Rectal smooth muscle tissue (tissue), 1 donor: ENCODE measurements around the gene CNTNAP4.

Source experiments
- H3K27ac ChIP-seq: one replicate; pipeline ENCODE4 v1.7.0; 2013; ENCODE audit warnings: low read depth, low read length, inconsistent platforms
- H3K27me3 ChIP-seq: one replicate; pipeline ENCODE4 v1.7.0; 2013; ENCODE audit warnings: low read length; ENCODE audit not compliant: control insufficient read depth, insufficient read depth
- H3K36me3 ChIP-seq: one replicate; pipeline ENCODE4 v1.7.0; 2013; ENCODE audit warnings: low read length; ENCODE audit not compliant: control insufficient read depth, insufficient read depth
- H3K4me1 ChIP-seq: one replicate; pipeline ENCODE4 v1.7.0; 2013; ENCODE audit warnings: low read length; ENCODE audit not compliant: control insufficient read depth, insufficient read depth
- H3K4me3 ChIP-seq: one replicate; pipeline ENCODE4 v1.7.0; 2013; ENCODE audit warnings: low read length
- H3K9ac ChIP-seq: one replicate; pipeline ENCODE4 v1.7.0; 2013; ENCODE audit warnings: low read length

Gene CNTNAP4

DNA sequence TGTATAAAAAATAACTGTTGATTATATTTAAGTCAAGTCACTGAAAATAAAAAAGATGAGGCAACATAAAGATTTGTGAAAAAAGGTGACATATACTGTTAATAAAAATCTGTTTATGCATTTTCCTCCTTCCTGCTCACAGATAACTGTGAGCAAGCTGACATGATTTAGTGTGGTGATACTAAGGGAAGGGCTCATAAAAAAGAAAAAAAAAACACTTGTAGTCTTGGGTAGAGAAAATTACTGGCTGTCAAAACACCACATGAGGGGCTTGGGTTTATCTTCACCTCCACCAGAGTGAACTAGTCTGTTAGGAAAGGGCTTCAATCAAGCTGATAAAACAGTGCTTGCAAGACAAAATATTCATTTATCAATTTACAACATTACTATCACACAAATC lies 247.6 kb downstream of the CNTNAP4 start:
- no peak overlapping the region for H3K4me3 ChIP-seq
- H3K27ac ChIP-seq: no peak overlapping the region
- H3K27me3 ChIP-seq: no peaks in the 10 kb centered on the region
- no peaks in the 10 kb centered on the region for H3K4me1 ChIP-seq
- H3K36me3 ChIP-seq: no peaks in the 10 kb centered on the region
- no peak overlapping the region for H3K9ac ChIP-seq

DNA sequence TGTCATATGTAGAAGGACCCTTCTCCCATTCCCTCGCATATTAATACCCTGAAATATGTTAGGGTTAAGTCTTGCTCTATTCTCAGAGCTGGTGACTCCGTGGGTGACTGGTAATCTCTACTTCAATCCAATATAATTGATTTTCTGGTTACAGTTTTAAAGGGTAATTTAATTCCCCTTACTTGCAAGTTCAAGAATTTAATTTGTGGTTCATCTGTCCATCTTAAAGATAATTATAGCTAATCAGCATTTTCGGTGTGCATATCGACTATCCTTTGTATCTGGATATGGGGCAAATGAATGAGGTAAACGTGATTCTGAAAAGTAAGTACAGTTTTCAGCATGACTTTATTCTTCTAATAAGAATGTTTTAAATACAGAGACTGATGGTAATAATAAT lies 250.0 kb downstream of the CNTNAP4 start:
- Histone ChIP-seq H3K36me3 (no peaks in the 10 kb centered on the region), H3K4me1 (no peaks in the 10 kb centered on the region), H3K27me3 (no peaks in the 10 kb centered on the region), H3K27ac (no peak overlapping the region), H3K9ac (no peak overlapping the region), H3K4me3 (no peak overlapping the region)

DNA sequence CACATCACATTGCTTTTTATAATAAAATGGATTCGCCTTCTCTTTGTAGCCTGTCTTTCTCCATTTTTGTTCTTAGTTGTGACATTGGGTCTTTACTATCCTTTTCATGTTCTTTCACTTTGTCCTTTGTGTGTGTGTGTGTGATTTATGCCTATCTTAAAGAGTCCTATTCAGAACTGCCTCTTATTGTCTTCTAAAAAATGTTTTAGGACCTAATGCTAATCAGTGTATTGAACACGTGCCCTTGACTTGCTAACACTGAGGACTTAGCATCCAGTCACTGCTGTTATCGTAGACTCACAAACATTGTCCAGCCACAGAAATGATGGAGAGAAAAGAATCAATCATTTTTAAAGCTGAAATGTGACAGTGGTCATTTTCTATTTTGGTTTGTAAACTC lies 251.9 kb downstream of the CNTNAP4 start:
- Histone ChIP-seq H3K9ac (no peak overlapping the region), H3K4me3 (no peak overlapping the region), H3K27me3 (no peaks in the 10 kb centered on the region), H3K27ac (no peak overlapping the region), H3K36me3 (no peaks in the 10 kb centered on the region), H3K4me1 (no peaks in the 10 kb centered on the region)

DNA sequence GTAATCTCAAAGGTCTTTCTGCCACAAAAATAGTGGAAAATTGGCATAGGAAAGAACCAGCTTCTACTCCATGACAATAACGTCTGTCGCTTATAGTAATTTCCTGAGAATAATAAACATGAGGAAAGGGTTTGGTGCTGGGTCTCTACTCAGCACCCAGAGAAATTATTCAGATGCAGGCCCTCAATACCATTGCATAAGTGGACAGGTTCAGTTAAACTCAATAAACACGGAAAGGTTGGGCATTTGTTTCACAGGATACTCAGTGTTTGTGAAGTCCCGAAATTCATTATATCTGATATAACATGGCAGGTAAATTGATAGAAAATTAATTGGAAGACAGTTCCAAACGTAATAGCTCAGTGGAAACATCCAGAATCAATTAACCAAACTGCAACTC lies 254.0 kb downstream of the CNTNAP4 start:
- Histone ChIP-seq H3K36me3 (no peaks in the 10 kb centered on the region), H3K9ac (no peak overlapping the region), H3K27ac (no peak overlapping the region), H3K27me3 (no peaks in the 10 kb centered on the region), H3K4me3 (no peak overlapping the region), H3K4me1 (no peaks in the 10 kb centered on the region)

DNA sequence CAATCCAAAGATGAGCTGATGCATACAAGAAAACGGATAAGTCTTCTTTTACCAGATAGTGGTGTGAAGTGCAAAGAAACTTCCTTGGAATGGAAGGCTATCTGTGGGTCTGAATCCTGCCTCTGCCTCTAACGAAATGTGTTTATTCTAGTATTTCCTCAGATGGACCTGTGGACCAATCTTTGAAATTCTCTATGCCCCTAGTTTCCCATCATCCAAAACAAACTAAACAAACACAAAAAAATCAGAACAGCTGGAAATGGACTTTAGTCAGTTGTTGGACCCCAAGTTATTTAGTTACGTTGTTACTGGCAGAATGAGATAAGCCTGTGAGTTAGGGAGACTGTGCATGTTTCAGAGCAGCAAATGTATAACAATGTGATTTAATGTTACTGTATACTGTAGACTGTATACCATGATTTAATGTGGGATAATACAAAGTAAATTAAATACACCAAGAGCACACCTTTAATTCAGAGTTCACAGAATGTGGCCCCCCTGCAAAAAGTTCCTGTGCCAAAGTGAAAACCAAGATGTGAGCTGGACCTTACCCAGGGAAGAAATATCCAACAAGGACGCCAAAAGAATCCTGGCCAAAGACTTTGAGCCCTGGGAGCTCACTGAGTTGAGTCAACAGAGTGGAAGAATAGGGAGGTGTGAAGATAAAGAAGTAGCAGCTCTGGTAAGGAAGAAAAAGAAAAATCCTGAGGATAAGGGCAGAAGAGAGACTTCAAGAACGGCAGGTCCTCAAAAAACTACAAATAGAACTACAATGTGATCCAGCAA lies 255.2 kb downstream of the CNTNAP4 start:
- Histone ChIP-seq H3K27ac (no peak overlapping the region), H3K36me3 (no peaks in the 10 kb centered on the region), H3K4me3 (no peak overlapping the region), H3K27me3 (no peaks in the 10 kb centered on the region), H3K9ac (no peak overlapping the region), H3K4me1 (no peaks in the 10 kb centered on the region)

DNA sequence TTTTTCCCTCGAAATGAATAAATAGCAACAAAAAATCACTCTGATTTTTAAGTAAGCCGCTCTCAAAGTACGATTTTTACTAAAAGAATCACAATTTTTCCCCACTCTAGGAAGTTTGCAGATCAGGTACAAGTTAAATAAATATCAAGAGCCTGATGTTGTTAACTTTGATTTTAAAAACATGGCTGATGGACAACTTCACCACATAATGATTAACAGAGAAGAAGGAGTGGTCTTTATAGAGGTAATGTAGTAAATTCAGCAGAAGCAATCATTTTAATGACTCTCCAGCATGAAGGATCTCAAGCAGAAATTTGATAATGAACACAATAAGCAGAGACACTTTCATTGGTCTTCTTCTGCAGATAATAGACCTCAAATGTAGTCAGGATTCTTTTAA lies 262.4 kb downstream of the CNTNAP4 start:
- H3K36me3 ChIP-seq: no peaks in the 10 kb centered on the region
- H3K9ac ChIP-seq: no peak overlapping the region
- H3K27ac ChIP-seq: no peak overlapping the region

DNA sequence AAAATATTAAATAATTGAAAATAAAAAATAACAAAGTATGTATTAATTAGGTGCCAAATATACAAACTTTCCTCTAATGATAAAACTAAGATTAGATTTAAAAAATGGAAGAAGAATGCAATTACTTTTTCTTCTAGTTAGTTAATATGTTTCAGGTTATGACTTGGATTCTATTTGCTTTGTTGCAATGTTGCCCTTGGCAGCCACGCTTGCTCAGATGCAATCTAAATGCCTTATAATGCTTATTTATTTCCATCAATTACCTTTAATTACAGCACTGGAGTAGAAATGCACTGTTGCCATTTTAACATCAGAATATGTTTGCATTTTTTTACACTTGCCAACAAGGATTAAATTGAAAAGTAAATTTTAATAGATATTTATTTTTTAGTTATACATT lies 263.9 kb downstream of the CNTNAP4 start:
- no peaks in the 10 kb centered on the region for H3K27me3 ChIP-seq
- H3K9ac ChIP-seq: no peak overlapping the region
- no peaks in the 10 kb centered on the region for H3K36me3 ChIP-seq

More for the DNA sequence above, 262.4 kb downstream of the CNTNAP4 start:
- Histone ChIP-seq H3K4me3 (no peak overlapping the region), H3K27me3 (no peaks in the 10 kb centered on the region), H3K4me1 (no peaks in the 10 kb centered on the region)

DNA sequence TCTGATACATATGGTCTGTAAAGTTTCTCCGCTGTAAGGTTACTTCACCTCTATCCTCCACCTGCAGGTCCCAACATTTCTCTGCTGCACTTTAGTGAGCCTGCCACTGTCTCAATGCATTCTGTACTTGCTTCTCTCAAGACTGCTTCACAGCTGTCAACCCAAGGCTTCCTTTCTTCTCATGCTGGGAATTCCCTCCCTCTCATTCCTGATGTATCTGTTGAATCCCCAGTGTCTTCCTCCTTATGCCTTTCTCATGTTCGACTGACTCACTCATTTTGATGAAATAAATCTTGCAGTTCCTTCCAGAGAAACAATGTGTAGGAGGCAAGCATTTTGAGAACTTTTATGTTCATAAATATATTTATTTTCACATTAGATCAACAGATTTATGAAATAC lies 288.3 kb downstream of the CNTNAP4 start:
- Histone ChIP-seq H3K27ac (no peak overlapping the region), H3K4me1 (no peaks in the 10 kb centered on the region)

More for the DNA sequence above, 263.9 kb downstream of the CNTNAP4 start:
- no peak overlapping the region for H3K27ac ChIP-seq
- H3K4me1 ChIP-seq: no peaks in the 10 kb centered on the region
- H3K4me3 ChIP-seq: no peak overlapping the region

DNA sequence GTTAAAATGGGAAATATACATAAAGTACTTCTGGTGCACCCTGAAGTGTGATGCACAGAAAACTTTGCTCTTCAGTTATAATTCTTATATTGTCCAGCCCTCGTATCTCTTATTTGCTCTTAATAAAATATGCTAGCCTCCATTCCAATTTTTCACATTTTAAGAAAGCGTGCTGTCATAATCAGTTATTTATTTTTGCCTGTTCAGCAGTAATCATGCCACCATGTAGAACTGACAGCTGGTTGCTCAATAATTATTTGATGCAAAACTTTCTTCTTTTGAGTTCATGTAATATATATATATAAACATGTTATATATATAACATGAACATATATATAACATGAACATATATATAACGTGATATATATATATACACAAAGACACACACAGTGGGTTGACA lies 294.6 kb downstream of the CNTNAP4 start:
- Histone ChIP-seq H3K4me1 (no peaks in the 10 kb centered on the region), H3K27ac (no peak overlapping the region), H3K36me3 (no peaks in the 10 kb centered on the region), H3K4me3 (no peak overlapping the region), H3K9ac (no peak overlapping the region), H3K27me3 (no peaks in the 10 kb centered on the region)

More for the DNA sequence above, 288.3 kb downstream of the CNTNAP4 start:
- no peak overlapping the region for H3K4me3 ChIP-seq
- no peaks in the 10 kb centered on the region for H3K36me3 ChIP-seq
- no peak overlapping the region for H3K9ac ChIP-seq
- no peaks in the 10 kb centered on the region for H3K27me3 ChIP-seq

DNA sequence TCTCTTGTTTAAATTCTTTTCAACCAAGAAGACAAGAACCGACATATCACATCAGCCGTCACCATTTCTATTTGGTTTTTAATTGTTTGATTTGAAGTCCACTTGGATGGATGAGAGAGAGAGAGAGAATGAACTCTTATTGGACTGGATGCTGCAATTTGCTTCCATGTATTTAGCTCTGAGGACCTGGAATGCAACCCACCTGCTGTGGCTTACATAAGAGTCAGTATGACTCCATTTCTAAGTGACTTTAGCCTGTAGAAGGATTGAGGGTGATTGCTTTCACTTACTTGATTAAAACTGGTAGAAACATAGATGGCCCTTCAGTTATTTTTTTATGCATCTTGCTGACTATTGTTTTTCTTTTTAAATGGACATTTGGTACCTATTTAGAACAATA lies 296.1 kb downstream of the CNTNAP4 start:
- Histone ChIP-seq H3K4me3 (no peak overlapping the region), H3K9ac (no peak overlapping the region), H3K27ac (no peak overlapping the region), H3K36me3 (no peaks in the 10 kb centered on the region), H3K4me1 (no peaks in the 10 kb centered on the region), H3K27me3 (no peaks in the 10 kb centered on the region)

DNA sequence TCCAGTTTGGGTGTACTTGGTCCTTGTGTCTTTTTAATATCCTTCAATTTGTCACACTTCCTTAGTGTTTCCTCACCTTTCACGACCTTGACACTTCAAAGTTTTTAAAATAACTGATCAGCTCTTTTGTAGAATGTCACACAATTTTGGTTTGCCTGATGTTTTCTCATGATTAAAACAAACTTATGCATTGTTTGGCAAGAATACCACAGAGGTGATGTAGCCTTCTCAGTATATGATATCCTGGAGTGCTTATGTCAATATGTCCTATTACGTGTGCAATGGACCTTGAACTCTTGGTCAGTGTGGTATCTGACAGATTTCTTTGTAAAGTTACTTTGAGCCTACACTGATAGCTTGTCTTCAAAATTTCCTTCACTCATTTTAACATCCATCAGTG lies 297.4 kb downstream of the CNTNAP4 start:
- H3K27ac ChIP-seq: no peak overlapping the region
- H3K9ac ChIP-seq: no peak overlapping the region
- no peaks in the 10 kb centered on the region for H3K36me3 ChIP-seq

DNA sequence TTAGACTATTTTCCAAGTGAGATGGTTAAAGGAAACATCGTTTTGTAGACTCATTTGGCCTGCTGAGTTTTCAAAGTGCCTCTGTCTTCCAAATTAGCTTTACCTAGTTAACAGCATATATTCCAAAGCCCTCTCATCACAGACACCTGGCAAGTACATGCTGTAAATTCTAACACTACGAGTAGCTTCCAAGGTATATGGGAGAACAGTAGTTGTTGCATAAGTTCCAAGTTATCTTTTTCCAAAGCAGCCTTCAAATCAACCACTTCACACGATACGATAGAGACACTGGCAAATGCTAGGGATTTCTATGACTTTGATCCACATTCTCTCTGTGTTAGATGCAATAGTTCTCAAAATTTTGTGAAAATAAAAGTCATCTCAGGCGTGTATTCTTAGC lies 299.3 kb downstream of the CNTNAP4 start:
- Histone ChIP-seq H3K36me3 (no peaks in the 10 kb centered on the region), H3K4me1 (no peaks in the 10 kb centered on the region), H3K27me3 (no peaks in the 10 kb centered on the region), H3K9ac (no peak overlapping the region), H3K27ac (no peak overlapping the region), H3K4me3 (no peak overlapping the region)

More for the DNA sequence above, 297.4 kb downstream of the CNTNAP4 start:
- H3K4me1 ChIP-seq: no peaks in the 10 kb centered on the region
- no peaks in the 10 kb centered on the region for H3K27me3 ChIP-seq
- no peak overlapping the region for H3K4me3 ChIP-seq

DNA sequence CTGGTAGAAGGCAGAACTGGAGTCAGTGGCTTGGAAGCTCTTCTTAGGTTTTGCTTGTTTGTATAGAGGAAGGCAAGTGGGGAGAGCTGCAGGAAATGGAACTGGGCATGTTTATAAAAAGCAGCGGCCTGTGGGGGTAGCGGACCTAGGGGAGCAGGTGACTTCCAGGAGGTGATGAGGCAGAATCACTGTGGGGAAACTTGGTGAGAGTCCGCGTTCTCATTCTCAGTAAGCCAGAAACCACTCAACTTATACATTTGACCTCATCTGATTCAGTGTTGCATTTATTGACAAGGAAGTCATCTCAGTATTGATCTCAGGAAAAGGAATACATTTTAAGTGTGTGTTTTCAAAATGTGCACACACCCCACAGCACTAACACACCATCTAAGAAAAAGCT lies 299.8 kb downstream of the CNTNAP4 start:
- Histone ChIP-seq H3K4me3 (no peak overlapping the region), H3K27me3 (no peaks in the 10 kb centered on the region), H3K36me3 (no peaks in the 10 kb centered on the region), H3K27ac (no peak overlapping the region), H3K9ac (no peak overlapping the region), H3K4me1 (no peaks in the 10 kb centered on the region)
